ENCODE measurements around the gene PAQR4.
"Not testable (repeated sequence)": the region's sequence is repeated elsewhere in the genome, so short reads cannot be mapped to it uniquely, and the experiment has no call there.

PAQR4 gene

DNA sequence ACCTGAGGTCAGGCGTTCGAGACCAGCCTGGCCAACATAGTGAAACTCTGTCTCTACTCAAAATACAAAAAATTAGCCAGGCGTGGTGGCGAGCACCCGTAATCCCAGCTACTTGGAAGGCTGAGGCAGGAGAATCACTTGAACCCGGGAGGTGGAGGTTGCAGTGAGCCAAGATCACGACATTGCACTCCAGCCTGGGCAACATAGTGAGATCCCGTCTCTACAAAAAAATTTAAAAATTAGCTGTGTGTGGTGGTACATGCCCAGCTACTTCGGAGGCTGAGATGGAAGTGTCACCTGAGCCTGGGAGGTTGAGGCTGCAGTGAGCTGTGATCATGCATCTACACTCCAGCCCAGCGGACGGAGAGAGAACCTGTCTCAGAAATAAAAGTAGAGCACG lies 25.4 kb upstream of the PAQR4 start:
- not testable (repeated sequence) for DNase-seq (ENCODE audit: low spot score)

DNA sequence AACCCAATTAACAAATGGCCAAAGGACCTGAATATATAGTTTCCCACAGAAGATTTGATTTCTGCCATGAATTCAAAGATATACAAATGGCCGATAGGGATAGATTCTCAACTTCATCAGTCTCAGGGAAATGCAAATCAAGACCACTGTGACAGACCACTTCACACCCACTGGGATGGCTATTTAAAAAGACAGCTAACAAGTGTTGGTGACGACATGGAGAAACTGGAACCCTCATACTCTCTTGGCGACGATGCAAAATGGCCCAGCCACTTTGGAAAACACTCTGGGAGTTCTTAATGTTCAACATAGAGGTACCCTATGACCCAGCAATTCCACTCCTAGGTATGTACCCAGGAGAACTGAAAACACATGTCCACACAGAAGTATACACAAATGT lies 22.5 kb upstream of the PAQR4 start:
- no peak for DNase-seq (ENCODE audit: low spot score)

- no peak for DNase-seq (ENCODE audit: low spot score)
Measured at GRCh38 chr16:2948807-2949704, 20.1 kb upstream of the PAQR4 start.

GRCh38 chr16:2949705-2950352 lies 19.3 kb upstream of the PAQR4 start:
- no peak for DNase-seq (ENCODE audit: low spot score)

GRCh38 chr16:2950353-2950724 lies 18.8 kb upstream of the PAQR4 start:
- no peak for DNase-seq (ENCODE audit: low spot score)

DNA sequence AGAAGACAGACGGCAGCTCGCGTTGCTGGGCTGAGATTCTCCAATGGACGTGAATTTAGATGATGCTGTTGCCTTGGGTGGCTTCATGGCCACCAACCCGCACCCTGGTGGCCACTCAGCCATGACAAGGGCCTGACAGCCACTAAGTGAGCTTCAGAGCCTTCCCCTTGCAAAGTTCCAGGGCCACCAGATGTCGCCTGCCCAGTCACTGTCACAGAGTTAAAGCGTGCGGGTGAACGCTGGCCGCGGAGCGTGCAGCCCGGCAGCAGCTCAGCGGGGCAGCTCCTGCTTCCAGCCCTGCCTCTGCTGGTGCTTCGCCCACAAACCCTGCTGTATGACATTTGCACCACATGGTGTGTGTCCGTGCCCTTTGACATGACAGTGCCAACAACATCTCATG lies 18.4 kb upstream of the PAQR4 start:
- no peak for DNase-seq (ENCODE audit: low spot score)

DNA sequence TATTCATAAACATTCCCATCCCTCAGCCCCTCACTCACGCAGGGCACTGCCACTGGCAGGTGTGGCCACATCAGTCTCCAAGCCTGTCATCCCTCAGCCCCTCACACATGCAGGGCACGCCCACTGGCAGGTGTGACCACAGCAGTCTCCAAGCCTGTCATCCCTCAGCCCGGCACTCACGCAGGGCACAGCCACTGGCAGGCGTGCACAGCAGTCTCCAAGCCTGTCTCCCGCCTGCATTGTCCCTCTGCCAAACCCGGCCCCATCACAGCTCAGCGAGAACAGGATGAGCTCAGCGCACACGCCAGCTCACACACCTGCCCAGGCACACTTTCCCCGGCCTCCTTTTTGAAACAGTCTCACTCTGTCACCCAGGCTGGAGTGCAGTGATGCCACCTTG lies 16.5 kb upstream of the PAQR4 start:
- no peak for DNase-seq (ENCODE audit: low spot score)

- DNase-seq (ENCODE audit: low spot score), result no peak
Measured at GRCh38 chr16:2953706-2954627, 15.2 kb upstream of the PAQR4 start.

DNA sequence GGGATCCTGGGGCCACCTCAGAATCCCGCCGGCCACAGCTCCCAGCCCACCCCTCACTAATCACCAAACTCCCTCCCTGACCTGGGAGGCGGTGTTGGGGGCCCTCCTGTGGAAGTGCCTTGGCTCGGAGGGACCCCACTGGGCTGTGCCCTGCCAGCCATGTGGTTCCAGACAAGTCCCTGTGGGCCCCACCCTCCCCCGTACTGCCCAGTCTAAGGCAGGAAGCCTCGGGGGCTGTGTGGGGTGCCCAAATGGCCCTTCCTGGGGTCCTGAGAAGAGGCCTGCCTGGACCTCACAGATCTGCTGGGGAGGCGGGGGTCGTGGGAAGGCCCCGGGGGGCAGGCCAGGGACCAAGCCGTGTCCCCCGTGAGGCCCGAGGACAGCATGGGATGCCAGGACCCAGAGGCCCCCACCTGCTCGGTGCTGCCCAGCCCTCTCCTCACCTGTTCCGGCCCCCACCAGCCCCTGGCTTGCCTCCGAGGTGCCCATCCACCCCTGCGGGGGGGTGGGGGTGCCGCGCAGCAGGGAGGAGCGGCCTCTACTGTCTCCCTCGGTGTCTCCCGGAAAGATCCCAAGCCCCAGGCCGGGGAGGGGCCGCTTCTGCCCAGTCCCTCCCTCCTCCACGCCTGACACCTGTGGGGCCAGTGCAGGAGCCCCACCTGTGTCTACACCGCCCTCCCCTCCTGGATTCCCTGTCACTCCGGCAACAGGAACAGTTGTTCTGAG lies 14.3 kb upstream of the PAQR4 start:
- no peak for DNase-seq (ENCODE audit: low spot score)

GRCh38 chr16:2955438-2955778 lies 13.7 kb upstream of the PAQR4 start:
- DNase-seq (ENCODE audit: low spot score), result no peak

DNA sequence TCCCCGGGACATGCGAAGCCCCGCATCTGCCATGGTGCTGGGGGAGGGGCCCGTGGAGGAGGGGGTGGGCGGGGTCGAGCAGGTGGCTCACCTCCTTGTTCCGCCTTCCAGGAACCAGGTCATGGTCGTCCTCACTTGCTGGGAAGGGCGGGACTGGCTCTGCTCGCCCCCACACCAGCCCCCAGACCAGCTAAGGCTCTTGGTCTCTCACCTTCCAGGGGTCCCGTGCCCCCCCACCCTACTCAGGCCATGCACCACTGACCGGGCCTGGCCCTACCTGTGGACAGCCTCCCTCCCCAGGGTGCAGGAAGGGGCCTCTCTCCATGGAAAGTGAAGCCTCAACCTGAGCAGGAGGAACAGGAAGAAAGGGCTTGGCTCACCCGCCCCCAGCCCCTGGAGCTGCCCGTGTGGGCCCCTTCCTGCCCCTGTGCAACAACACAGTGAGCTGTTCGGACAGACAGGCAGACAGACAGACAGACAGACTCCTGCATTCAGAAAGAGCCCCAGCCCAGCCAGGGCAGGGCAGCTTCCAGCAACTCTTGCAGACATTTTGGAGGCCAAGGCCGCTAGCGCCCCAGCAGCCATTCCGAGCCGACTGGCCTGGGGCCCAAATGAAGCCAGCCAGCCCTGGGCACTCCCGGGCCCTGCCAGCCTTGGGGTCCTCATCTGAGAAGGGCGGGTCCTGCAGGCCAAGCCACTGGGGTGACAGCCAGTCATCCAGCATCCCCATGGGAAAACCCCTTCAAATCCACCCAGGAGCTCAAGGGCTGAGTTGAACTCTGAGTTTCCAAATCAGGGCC lies 13.2 kb upstream of the PAQR4 start:
- no peak for DNase-seq (ENCODE audit: low spot score)

DNA sequence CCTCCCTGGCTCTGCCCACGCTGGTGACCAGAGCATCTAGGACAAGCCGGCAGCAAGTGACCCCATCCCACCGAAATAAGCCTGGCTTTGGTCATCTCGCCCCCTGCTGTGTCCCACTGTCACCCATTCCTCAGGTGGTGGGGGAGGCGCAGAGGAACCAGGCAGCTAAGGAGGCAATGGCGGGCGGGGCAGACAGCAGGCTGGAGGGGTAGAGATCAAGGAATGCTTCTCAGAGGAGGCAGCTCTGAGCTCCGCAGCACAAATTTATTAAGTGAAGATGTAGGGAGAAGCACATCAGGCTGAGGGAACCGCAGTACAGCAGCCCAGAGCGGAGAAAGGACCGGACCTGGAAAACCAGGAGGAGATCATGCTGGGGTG lies 12.6 kb upstream of the PAQR4 start:
- DNase-seq (ENCODE audit: low spot score), result no peak

- no peak for DNase-seq (ENCODE audit: low spot score)
Measured at GRCh38 chr16:2959206-2959605, 9.9 kb upstream of the PAQR4 start.

GRCh38 chr16:2960183-2961010 lies 8.8 kb upstream of the PAQR4 start:
- DNase-seq (ENCODE audit: low spot score), result no peak

DNA sequence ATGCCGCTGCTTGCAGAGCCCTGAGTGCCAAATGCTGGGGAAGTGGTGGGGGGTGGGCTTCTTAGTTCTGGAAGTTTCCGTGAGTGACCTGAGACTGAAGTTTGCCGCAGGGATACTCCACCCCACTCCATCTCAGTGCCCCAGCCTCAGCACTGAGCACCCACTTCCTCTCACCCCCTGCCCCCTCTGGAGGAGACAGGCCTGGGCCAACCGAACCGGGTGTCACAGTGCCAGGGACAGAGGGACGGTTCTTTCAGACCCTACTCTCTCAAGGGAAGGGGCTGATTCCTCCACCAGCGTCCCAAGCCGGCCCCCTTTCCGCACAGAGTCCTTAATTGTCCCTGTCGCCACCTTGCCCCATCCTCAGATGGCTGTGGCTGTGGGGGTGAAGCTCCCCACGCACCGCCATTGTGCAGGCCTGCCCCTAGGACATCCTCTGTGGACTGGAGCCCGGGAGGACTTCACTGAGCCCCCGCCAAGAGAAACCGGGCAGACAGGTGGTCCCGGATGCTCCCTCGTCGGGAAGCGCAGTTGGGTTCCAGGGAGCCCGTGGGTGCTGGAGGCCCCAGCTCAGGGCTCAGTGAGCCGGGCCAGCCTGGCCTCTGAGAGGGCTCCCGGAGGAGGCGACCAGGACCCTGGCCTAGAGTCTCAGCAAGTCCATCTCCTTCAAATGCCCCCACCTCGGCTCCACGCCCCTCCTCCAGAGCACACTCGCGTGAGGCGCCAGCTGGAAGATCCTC lies 6.6 kb upstream of the PAQR4 start:
- DNase-seq (ENCODE audit: low spot score), result no peak

DNA sequence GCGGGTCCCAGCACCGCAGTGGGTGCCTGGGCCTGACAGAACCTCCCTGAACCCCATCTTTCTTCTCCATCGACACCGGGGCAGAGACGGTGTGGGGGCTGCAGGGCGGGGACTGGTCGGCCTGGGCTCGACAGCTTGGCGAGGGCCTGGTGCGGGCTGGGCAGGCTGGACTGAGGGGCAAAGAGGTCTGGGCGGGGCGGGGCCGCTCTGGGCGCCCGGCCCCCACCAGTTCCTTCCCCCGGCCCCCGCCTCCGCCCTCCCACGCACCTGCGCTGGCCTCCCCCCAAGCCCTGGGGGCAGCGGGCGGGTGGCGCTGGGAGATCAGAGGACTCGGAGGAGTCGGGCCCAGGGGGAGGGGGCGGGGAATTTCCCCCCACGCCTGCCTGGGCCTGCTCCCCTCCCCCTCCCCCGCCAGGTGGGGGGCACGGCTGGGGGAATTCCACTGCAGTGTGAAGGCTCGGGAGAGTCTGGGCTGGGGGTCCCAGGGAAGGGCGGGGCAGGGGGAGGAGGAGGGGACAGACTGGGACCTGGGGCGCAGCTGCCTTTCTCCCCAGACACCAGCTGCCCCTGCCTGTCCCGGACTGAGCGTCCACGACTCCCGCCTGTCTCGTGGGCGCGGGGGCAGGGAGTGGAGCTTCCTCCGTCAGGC lies 6.0 kb upstream of the PAQR4 start:
- DNase-seq (ENCODE audit: low spot score), result no peak

DNA sequence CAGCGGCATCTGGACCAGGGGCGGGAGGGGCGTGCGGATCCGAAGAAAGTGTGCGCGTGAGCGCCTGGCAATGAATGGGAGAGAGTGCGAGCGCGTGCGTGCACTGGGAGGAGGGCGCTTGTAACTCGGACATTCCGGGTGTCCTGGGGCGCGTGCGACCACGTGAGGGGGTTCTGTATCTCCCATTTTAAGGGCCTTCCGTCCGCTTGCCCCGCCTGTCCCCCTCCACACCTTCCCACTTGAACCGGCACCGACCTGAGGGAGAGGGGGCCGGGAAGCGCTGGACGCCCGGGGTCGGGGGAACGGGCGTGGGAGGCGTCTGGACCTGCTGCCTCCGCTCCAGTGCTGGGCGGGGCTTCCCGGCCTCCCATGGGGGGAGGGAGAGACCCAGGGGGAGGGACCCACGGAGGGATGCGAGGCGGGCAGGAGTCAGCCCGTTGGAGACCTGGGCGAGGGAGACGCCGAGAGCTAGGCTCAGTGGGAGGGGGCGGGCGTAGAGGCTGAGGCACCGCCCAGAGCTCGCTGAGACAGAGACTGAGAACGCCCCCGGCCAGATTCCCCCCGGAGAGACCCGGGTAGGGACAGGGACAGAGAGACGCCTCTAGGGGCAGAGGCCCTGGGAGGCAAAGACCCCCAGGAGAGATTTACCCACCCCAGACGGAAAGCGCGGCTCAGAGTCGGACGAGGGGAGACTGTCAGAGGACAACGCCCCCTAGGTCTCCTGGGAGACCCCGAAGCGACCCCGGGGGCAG lies 5.2 kb upstream of the PAQR4 start, which contains the start of gene KREMEN2:
Gene KREMEN2, plus strand, starts transcription at position 553 of the 752 bp plus-strand sequence. CDS start 246 bp downstream, outside the sequence.
- DNase-seq (ENCODE audit: low spot score), result no peak

Data from kidney capillary endothelial cell (primary cell).